HG02588 (cell line): ENCODE data around the gene SLC12A2.

Source experiments
- ATAC-seq: cut with Tn5 transposase; IDR thresholded peaks from one replicate; pipeline ENCODE4 v1.9.1; 2021; ENCODE audit warnings: mild to moderate bottlenecking, moderate library complexity; ENCODE audit not compliant: unreplicated experiment

SLC12A2 gene

GRCh38 chr5:128158342-128158741 is 74.8 kb downstream of the SLC12A2 start:
- ATAC-seq, result no peak

GRCh38 chr5:128163991-128164390 is 80.4 kb downstream of the SLC12A2 start:
- no peak for ATAC-seq

GRCh38 chr5:128169401-128170017 is 85.9 kb downstream of the SLC12A2 start:
- no peak for ATAC-seq

- no peak for ATAC-seq
Measured at GRCh38 chr5:128172102-128172501, 88.5 kb downstream of the SLC12A2 start.

GRCh38 chr5:128174951-128175350 is 91.4 kb downstream of the SLC12A2 start:
- no peak for ATAC-seq

GRCh38 chr5:128192368-128192767 is 108.8 kb downstream of the SLC12A2 start:
- ATAC-seq, result no peak

GRCh38 chr5:128193665-128194390 is 110.3 kb downstream of the SLC12A2 start:
- no peak for ATAC-seq

- no peak for ATAC-seq
Measured at GRCh38 chr5:128195316-128195715, 111.8 kb downstream of the SLC12A2 start.

- ATAC-seq, result no peak
Measured at GRCh38 chr5:128196080-128196479, 112.5 kb downstream of the SLC12A2 start.

- no peak for ATAC-seq
Measured at GRCh38 chr5:128196791-128197190, 113.2 kb downstream of the SLC12A2 start.

- no peak for ATAC-seq
Measured at GRCh38 chr5:128197896-128198522, 114.4 kb downstream of the SLC12A2 start.

GRCh38 chr5:128199104-128199503 is 115.5 kb downstream of the SLC12A2 start:
- no peak for ATAC-seq

GRCh38 chr5:128199611-128200010 is 116.0 kb downstream of the SLC12A2 start:
- no peak for ATAC-seq

- ATAC-seq, result peak; percentile 95
Measured at GRCh38 chr5:128201065-128201926, 117.7 kb downstream of the SLC12A2 start.

- ATAC-seq, result no peak
Measured at GRCh38 chr5:128202320-128202719, 118.8 kb downstream of the SLC12A2 start.

- no peak for ATAC-seq
Measured at GRCh38 chr5:128208436-128208835, 124.9 kb downstream of the SLC12A2 start.

- ATAC-seq, result no peak
Measured at GRCh38 chr5:128212191-128212806, 128.7 kb downstream of the SLC12A2 start.

GRCh38 chr5:128213340-128213739 is 129.8 kb downstream of the SLC12A2 start:
- ATAC-seq, result no peak

GRCh38 chr5:128213833-128214232 is 130.3 kb downstream of the SLC12A2 start:
- ATAC-seq, result no peak

- no peak for ATAC-seq
Measured at GRCh38 chr5:128216285-128216684, 132.7 kb downstream of the SLC12A2 start.
